Prostate gland (tissue), 2 donors: Measurements from ENCODE around the gene MRNIP.

ENCODE experiments used
- CTCF ChIP-seq, 4 experiments: fragments of 200-600 bp in 2 of 4; fragments of 450-650 bp in 2 of 4; sonication (generic) in 2 of 4; IDR thresholded peaks; 1 replicate in 3 of 4; 2 replicates in 1 of 4; pipeline ENCODE4 v1.5.1; 2016 to 2019; ENCODE audit warnings: antibody characterized with exemption in 4 of 4, mild to moderate bottlenecking in 2 of 4, moderate library complexity in 2 of 4
- POLR2A ChIP-seq: fragments of 450-650 bp; IDR thresholded peaks from one replicate; pipeline ENCODE4 v1.6.1; 2016; ENCODE audit warnings: antibody characterized with exemption, mild to moderate bottlenecking
- POLR2AphosphoS5 ChIP-seq: sonication (generic); formaldehyde crosslinking; IDR thresholded peaks from one replicate; pipeline ENCODE4 v1.6.1; 2017; ENCODE audit warnings: antibody characterized with exemption

GRCh38 chr5:179869641-179870402 lies 11.2 kb upstream of the MRNIP start:
- TF ChIP-seq CTCF (IDR thresholded peaks at IDR 0.05) (no peak), POLR2A (no peak), POLR2AphosphoS5 (no peak)
